ENCODE data around the gene MAP3K19. TPM values are rescaled to one million over a fixed set of nuclear protein-coding genes. Genes with fewer than 3 reads are reported as not detected.

MAP3K19 gene
- total RNA-seq, 4 donors from 2014 or later, result not detected

- TF ChIP-seq POLR2AphosphoS5 (IDR thresholded peaks at IDR 0.05) (no peak), POLR2A (IDR thresholded peaks at IDR 0.05) (no peak), CTCF (IDR thresholded peaks at IDR 0.05) (no peak), EP300 (IDR thresholded peaks at IDR 0.05) (no peak)
- peak overlapping the region; percentile 91 to 98 (median 95) for H3K27ac ChIP-seq
- H3K36me3 ChIP-seq, result no peaks in the 10 kb centered on the region
- H3K27me3 ChIP-seq, result no peaks in the 10 kb centered on the region
- H3K4me1 ChIP-seq, result peaks cover 0 to 39% (median 14%) of the 10 kb centered on the region in 3 donors
- no peak for ATAC-seq
- H3K9me3 ChIP-seq, result no peaks in the 10 kb centered on the region
- WGBS, 2 donors (ENCODE audit: low coverage in 1 of 2), result 32 to 100% methylated on average over 1 to 10 of the region's 16 CpGs
- H3K4me3 ChIP-seq, result peak overlapping the region; percentile 77 to 81
These were observed 129.8 kb downstream of the MAP3K19 start for GRCh38 chr2:134917360-134917865.

Other genes with a start within 250 kb of the MAP3K19 start
- not detected for gene ACMSD, start 208.8 kb downstream of the MAP3K19 start, total RNA-seq
- gene CCNT2, start 128.6 kb downstream of the MAP3K19 start, total RNA-seq, result 10 to 100 TPM; 19.1 to 45.5 (median 25.8) TPM
- gene RAB3GAP1, start 4.8 kb upstream of the MAP3K19 start, total RNA-seq, result 10 to 100 TPM; 71.8 to 76.9 (median 72.3) TPM